Fibroblast of gingiva (primary cell): Measurements from ENCODE around the gene PCGF2.
A peak's percentile ranks its signal among the peaks of the same experiment; 100 is the strongest.
"Not testable (repeated sequence)": the region's sequence is repeated elsewhere in the genome, so short reads cannot be mapped to it uniquely, and the experiment has no call there.

Source experiments
- DNase-seq: peaks from one replicate; pipeline ENCODE4 v3.0.0-alpha.2; 2011; ENCODE audit warnings: low read depth

Gene PCGF2

DNA sequence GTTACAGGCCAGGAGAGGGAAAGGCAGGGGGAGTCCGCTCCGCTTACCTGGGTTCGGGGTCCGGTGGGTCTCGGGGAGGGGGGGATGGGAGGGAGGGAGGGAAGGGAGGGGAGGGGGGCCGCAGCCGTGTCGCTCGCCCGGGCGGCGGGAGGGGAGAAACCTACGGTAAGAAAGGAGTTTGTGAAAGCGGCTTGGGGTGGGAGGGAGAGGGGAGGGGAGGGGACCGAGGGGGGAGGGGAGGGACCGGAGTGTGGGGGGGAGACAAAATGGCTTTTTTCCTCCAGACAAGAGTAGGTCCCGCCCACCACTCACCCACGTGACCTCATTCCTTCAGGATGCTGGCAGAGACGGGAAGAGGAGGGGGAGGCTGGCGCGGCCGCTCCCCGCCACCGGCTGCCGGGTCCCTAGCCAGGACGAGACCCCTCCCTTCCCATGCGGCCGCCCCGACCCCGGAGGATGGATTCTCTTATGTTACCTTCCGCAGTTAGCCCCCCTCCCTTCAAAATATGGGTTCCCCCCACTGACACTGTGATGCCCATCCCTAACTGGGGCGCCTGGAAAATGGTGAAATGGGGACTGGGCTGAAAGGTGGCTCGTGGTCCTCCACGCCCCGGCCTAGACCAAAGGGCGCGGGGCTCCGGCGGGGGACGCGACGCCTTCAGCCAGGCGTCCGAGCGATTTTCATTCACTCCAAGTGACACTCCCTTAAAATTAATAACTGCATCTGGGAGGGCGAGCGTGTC is at the start of gene PCGF2:
TSS of gene PCGF2 (minus strand) at position 188 of the 743 bp plus-strand sequence. CDS start 7,934 bp downstream, outside the sequence.
- DNase-seq: peak; percentile 78

- no peak for DNase-seq
These were observed 49.7 kb upstream of the PCGF2 start for GRCh38 chr17:38797828-38798227.

DNA sequence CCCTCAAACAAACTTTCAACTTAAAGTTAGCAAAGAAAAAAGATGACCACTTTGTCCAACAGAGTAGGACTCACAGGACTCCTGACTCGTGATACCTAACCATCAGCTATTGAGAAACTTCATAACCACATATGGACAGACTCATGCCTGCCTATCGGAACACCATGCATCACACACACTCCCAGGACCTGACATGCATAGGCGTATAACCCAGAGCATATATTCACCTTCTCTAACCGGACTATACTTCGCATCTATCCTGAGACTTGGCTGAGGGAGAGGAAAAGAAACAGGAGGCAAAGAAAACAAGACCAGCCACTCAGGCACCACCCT is 49.0 kb upstream of the PCGF2 start:
- peak; percentile 30 for DNase-seq

- DNase-seq: no peak
These were observed 48.5 kb upstream of the PCGF2 start for GRCh38 chr17:38796451-38797157.

DNA sequence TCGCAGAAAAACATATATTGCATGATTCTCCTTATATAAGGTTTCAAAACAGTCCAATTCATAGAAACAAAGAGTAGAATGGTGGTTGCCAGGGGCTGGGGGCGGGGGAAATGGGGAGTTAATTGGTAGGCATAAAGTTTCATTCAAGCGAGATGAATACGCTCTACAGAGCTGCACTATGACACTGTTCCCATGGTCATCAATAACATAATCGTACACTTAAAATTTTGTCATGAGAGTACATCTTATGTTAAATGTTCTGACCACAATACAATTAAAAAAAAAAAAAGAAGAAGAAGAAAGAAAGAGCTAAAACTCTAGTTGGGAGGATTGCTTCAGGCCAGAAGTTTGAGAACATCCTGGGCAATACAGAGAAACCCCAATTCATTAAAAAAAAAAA is 46.1 kb upstream of the PCGF2 start:
- no peak for DNase-seq

- no peak for DNase-seq
These were observed 43.0 kb upstream of the PCGF2 start for GRCh38 chr17:38791162-38791561.

- not testable (repeated sequence) for DNase-seq
These were observed 42.1 kb upstream of the PCGF2 start for GRCh38 chr17:38790148-38790707.

- peak; percentile 53 for DNase-seq
These were observed 41.0 kb upstream of the PCGF2 start for GRCh38 chr17:38789185-38789584.

DNA sequence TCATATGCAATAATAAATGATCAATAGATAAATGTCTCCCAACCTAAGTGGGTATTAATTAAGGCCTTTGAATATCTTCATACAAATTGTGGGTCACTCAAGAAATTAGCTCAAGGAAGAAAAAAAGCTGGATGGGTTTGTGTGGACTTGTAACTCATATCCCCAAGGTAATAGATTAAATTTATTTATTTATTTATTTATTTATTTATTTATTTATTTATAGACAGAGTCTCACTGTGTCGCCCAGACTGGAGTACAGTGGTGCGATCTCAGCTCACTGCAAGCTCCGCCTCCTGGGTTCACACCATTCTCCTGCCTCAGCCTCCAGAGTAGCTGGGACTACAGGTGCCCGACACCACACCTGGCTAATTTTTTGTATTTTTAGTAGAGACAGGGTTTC is 39.9 kb upstream of the PCGF2 start:
- DNase-seq: not testable (repeated sequence)

DNA sequence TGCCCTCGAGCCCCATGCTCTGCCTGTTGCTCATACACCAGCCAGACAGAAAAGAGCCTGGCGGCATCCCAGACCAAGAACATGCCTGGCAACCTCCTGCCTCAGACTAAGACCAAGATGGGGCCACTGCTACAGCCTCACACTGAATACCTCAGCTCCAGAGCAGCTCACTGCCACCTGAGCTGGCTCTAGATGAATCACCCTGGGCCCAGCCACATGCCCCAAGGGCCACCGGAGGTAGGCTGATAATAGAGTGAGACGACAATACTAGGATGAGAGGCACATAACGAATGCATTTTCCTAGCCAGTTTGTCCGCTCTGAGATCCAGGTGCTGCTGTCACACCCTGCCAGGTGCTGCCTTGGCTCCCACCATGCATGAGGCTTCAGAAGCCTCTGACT is 38.2 kb upstream of the PCGF2 start:
- DNase-seq: no peak

- DNase-seq: no peak
These were observed 35.1 kb upstream of the PCGF2 start for GRCh38 chr17:38783227-38783626.

DNA sequence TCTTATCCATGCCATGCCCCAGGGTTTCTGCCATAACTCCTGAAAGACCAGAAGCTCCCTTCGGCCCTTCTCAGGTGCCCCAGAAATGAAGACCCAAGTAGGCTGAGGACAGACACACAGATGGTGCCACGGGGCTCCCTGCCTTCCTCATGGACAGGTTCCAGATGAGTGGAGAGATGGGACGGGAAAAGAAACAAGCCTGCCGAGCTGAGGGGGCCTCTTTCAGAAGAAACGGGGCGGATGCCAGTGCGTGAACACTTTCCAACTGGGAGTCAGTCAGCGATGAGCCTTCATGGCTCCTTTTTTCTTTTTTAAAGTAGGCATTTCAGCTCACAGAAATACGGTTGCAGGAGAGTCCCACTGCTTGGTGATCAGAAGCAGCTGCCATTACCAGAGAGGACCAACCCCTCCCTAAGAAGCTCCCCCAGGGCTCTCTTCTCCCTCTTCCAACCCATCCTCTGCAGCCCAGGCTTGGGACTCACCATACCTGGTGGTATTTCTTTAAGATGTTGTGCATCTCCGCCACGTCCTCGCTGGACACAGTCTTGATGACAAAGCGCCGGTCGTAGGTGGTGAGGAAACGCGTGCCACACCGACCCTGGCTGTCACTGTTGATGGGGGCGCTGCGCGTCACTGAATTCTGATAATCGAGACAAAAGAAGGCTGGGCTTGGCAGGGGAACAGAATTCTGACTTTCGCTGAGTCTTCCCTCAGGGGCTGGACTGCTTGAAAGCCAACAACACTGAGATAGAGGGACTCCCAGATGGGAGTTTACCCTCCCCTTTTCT is 32.0 kb upstream of the PCGF2 start:
- no peak for DNase-seq

DNA sequence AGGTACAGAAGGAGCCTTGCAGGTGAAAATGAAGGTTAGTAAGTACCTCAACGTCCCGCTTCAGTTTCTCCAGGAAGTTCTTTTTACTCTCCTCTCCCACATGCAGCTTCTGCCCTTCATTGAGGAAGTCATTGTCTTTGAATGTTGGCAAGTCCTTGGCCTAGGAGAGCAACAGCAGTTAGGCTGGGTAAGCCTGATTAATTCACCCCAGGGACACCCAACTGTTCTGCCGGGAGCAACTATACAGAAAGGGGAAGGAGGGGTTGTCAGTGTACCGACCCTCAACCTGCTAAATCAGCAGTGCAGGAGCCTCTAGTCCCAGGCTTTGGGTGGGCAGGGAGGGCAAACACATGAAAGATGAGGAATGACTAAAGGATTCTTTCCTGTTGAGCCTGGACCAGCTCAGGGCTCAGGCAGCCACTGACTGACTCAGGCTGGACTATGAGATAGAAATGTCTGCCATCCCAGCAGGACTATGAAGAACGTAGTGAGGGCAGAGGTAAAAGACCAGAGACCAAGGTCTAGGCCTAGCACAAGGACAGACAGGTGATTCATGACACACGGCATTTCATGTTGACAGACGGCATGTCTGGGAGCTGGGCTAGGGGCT is 29.6 kb upstream of the PCGF2 start:
- no peak for DNase-seq

DNA sequence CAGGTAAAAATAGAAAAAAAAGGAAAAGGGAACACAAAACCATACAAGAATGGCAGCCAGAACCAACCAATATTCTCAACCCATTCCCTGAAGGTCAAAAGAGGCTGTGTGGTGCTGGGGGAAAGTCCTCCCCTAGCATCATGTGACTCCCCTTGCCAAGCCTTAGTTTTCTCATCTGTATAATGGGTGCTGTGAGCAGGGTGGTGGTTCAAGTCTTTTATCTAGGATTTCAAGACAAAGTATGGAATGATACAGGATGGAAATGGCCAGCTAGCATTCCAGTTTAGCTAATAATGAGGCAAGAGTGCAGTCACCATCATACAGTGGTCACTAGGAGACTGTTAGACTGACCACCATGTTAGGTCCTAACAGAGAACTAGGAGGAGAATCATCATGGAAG is 25.1 kb upstream of the PCGF2 start:
- no peak for DNase-seq

- no peak for DNase-seq
These were observed 20.3 kb upstream of the PCGF2 start for GRCh38 chr17:38768417-38768816.

GRCh38 chr17:38766341-38766740 is 18.2 kb upstream of the PCGF2 start:
- no peak for DNase-seq

- no peak for DNase-seq
These were observed 14.1 kb upstream of the PCGF2 start for GRCh38 chr17:38762231-38762630.

GRCh38 chr17:38761612-38762011 is 13.5 kb upstream of the PCGF2 start:
- no peak for DNase-seq

GRCh38 chr17:38753071-38753506 is 5.0 kb upstream of the PCGF2 start:
- DNase-seq: no peak

DNA sequence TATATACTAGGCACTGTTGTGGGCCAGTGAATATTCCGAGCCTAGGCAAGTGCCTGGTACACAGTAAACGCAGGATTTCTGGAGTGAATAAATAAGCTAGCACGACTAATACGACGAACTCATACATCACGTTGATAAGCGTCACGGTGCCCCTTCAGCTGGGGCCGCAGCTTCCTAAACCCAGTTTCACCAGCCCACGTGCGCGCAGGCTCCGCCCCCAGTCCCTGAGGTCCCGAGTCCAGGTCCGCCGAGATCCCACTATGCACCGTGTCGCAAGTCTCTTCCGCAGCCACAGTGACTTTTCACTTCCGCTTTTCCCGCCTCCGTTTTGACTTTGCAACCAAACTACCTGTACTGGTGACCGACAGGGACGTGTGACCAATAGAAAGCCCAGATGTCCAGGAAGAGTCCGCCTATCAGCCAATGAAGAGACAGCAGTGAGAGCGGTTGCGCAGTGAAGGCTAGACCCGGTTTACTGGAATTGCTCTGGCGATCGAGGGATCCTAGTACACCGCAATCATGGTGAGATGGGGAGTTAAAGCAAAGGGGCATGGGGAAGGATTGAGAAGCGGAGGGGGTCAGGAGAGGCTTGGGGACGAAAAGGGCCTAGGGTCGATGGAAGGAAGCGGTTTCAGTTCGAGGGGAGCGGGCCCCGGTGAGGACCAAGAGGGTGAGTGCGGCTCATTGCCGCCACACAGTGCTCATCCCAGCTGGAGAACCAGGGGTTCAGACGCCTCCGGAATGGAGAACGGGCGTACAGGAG is 4.4 kb upstream of the PCGF2 start, which contains the start of gene PSMB3:
TSS of gene PSMB3 (plus strand) at position 434 of the 763 bp plus-strand sequence. CDS start at position 520, 86 bp downstream.
- DNase-seq: peak; percentile 99

DNA sequence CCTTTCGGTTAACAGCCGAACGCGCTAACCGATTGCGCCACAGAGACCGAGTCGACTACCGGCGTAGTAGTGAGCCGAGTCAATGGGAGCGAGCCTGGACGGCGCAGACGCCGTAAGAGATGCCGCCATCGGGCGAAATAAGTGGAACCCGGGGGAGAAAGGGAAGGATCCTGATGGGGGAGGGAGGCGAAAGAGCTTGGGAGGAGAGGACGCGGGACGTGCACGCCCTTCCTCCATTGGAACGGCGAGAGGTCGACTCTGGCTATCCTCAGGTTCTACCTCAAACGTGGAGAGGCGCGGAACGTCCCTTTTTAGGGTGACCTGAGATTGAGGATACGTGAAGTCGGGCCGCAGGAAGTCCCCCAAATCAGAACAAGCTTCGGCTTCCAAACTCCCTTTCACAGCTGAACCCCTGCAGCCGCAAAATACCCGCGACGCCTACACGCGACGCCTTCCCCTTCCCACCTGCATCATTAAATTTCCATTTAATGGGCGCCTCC is 3.7 kb upstream of the PCGF2 start:
- DNase-seq: peak; percentile 81
